Panc1 (cell line): Measurements from ENCODE around the gene PACSIN1. TPM values are rescaled to one million over a fixed set of nuclear protein-coding genes. Genes with fewer than 3 reads are reported as not detected.

Source experiments
- ATAC-seq: fragments of 200-7000 bp; cut with Tn5 transposase; 2 replicates; pipeline ENCODE4 v1.9.1; 2020; ENCODE audit warnings: mild to moderate bottlenecking, moderate library complexity
- BruUV-seq: library from RNA; stranded (reverse); fragments of 400-500 nt; replicated peaks from 2 replicates; lab custom pipeline; 2021; lab: Mats Ljungman, UMichigan
- CTCF ChIA-PET: fragments of 300-600 bp; sonication (Branson Sonifier 250); formaldehyde crosslinking; loops from one replicate; lab custom pipeline; 2022; ENCODE audit warnings: antibody characterized with exemption; lab: Charles Lee
- POLR2A ChIA-PET: fragments of 300-600 bp; sonication (Branson Sonifier 250); formaldehyde crosslinking; loops from one replicate; lab custom pipeline; 2022; ENCODE audit warnings: antibody characterized with exemption; lab: Charles Lee
- DNase-seq: peaks from one replicate; pipeline ENCODE4 v3.0.0-alpha.2; 2010; ENCODE audit warnings: low read depth, low spot score
- H3K27ac ChIP-seq: 2 replicates; pipeline ENCODE4 v1.5.1; 2011; ENCODE audit warnings: mild to moderate bottlenecking, low read length, inconsistent platforms
- H3K27me3 ChIP-seq: fragments of 200-500 bp; sonication (Bioruptor generic); 2 replicates; pipeline ENCODE4 v1.6.0; 2014; ENCODE audit warnings: low read length, inconsistent platforms; ENCODE audit not compliant: control insufficient read depth, insufficient read depth
- H3K36me3 ChIP-seq: fragments of 200-500 bp; sonication (Bioruptor generic); 2 replicates; pipeline ENCODE4 v1.5.1; 2014; ENCODE audit warnings: inconsistent platforms, mild to moderate bottlenecking, low read length, moderate library complexity; ENCODE audit not compliant: control insufficient read depth, insufficient read depth
- H3K4me1 ChIP-seq: 2 replicates; pipeline ENCODE4 v1.5.1; 2011; ENCODE audit warnings: inconsistent platforms, mild to moderate bottlenecking, low read length, moderate library complexity; ENCODE audit not compliant: control insufficient read depth, insufficient read depth
- H3K4me3 ChIP-seq, 2 experiments: 2 replicates each; pipeline ENCODE4 v1.5.1; 2011 to 2012; ENCODE audit warnings: low read depth in 2 of 2, low read length in 2 of 2, mild to moderate bottlenecking in 2 of 2, inconsistent platforms in 1 of 2, moderate library complexity in 1 of 2
- H3K9me3 ChIP-seq: fragments of 200-500 bp; sonication (Bioruptor generic); 2 replicates; pipeline ENCODE4 v1.5.1; 2014; ENCODE audit warnings: low read depth, mild to moderate bottlenecking, inconsistent platforms, low read length, moderate library complexity; ENCODE audit not compliant: control insufficient read depth, insufficient read depth
- CTCF ChIP-seq: fragments of 450-650 bp; IDR thresholded peaks from 2 replicates; pipeline ENCODE4 v1.5.1; 2017; ENCODE audit warnings: mild to moderate bottlenecking
- POLR2AphosphoS5 ChIP-seq: IDR thresholded peaks from 2 replicates; pipeline ENCODE4 v1.6.1; 2012; ENCODE audit warnings: mild to moderate bottlenecking, low read depth, low read length, moderate library complexity
- SIN3A ChIP-seq: IDR thresholded peaks from 2 replicates; pipeline ENCODE4 v1.6.1; 2012; ENCODE audit warnings: low read depth, mild to moderate bottlenecking, low read length, moderate library complexity, borderline replicate concordance; ENCODE audit not compliant: insufficient read depth
- TCF7L2 ChIP-seq: IDR thresholded peaks from 2 replicates; pipeline ENCODE4 v1.6.1; 2011; ENCODE audit warnings: mild to moderate bottlenecking, low read depth, low read length, inconsistent platforms
- in situ Hi-C: cut with HindIII; loops from 2 replicates; pipeline ENCODE4 v1.10.0; 2016; ENCODE audit warnings: low sequenced_read_pairs, low pct_unique_long_range_greater_than_20kb
- intact Hi-C: fragments of 100-400 bp; cut with micrococcal nuclease; formaldehyde crosslinking; loops from one replicate; pipeline ENCODE4 v1.10.0; 2022; ENCODE audit not compliant: unreplicated experiment
- total RNA-seq: library from RNA; stranded (reverse); gene quantifications from one replicate; pipeline ENCODE4 v1.2.1, GENCODE V29; 2021; ENCODE audit not compliant: unreplicated experiment
- TF ChIP-seq, protein P1 (sequence below), 2 experiments: IDR thresholded peaks; 2 replicates each; pipeline ENCODE4 v1.6.1; 2011 to 2012; ENCODE audit warnings: low read depth in 2 of 2, control low read depth in 1 of 2, low read length in 1 of 2, mild to moderate bottlenecking in 1 of 2, moderate library complexity in 1 of 2; ENCODE audit not compliant: insufficient read depth in 1 of 2

PACSIN1 gene
- total RNA-seq, 1 experiment from 2014 or later, result 0.18 TPM

- BruUV-seq, result no TSS peak
- CTCF ChIA-PET, result no interaction called here
- no peak overlapping the region for H3K4me3 ChIP-seq
- TF ChIP-seq POLR2AphosphoS5, result no peak
- TF ChIP-seq TCF7L2, result no peak
- TF ChIP-seq, protein P1, sequence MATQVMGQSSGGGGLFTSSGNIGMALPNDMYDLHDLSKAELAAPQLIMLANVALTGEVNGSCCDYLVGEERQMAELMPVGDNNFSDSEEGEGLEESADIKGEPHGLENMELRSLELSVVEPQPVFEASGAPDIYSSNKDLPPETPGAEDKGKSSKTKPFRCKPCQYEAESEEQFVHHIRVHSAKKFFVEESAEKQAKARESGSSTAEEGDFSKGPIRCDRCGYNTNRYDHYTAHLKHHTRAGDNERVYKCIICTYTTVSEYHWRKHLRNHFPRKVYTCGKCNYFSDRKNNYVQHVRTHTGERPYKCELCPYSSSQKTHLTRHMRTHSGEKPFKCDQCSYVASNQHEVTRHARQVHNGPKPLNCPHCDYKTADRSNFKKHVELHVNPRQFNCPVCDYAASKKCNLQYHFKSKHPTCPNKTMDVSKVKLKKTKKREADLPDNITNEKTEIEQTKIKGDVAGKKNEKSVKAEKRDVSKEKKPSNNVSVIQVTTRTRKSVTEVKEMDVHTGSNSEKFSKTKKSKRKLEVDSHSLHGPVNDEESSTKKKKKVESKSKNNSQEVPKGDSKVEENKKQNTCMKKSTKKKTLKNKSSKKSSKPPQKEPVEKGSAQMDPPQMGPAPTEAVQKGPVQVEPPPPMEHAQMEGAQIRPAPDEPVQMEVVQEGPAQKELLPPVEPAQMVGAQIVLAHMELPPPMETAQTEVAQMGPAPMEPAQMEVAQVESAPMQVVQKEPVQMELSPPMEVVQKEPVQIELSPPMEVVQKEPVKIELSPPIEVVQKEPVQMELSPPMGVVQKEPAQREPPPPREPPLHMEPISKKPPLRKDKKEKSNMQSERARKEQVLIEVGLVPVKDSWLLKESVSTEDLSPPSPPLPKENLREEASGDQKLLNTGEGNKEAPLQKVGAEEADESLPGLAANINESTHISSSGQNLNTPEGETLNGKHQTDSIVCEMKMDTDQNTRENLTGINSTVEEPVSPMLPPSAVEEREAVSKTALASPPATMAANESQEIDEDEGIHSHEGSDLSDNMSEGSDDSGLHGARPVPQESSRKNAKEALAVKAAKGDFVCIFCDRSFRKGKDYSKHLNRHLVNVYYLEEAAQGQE (IDR thresholded peaks at IDR 0.05; ENCODE audit: insufficient read depth in 1 of 2, low read depth in 2 of 2, low read length in 1 of 2), result no peak
- TF ChIP-seq CTCF, result no peak
- no peak for TF ChIP-seq SIN3A
- POLR2A ChIA-PET, result no interaction called here
- intact Hi-C loops (no loop called here), in situ Hi-C loops (no loop called here)
- ATAC-seq, result no peak
- no peaks in the 10 kb centered on the region for H3K4me1 ChIP-seq
- H3K9me3 ChIP-seq, result no peaks in the 10 kb centered on the region
- no peaks in the 10 kb centered on the region for H3K27me3 ChIP-seq
- no peak overlapping the region for H3K27ac ChIP-seq
- no peak for DNase-seq
- no peaks in the 10 kb centered on the region for H3K36me3 ChIP-seq
These were observed 110.5 kb downstream of the PACSIN1 start for GRCh38 chr6:34576286-34576955.

DNA sequence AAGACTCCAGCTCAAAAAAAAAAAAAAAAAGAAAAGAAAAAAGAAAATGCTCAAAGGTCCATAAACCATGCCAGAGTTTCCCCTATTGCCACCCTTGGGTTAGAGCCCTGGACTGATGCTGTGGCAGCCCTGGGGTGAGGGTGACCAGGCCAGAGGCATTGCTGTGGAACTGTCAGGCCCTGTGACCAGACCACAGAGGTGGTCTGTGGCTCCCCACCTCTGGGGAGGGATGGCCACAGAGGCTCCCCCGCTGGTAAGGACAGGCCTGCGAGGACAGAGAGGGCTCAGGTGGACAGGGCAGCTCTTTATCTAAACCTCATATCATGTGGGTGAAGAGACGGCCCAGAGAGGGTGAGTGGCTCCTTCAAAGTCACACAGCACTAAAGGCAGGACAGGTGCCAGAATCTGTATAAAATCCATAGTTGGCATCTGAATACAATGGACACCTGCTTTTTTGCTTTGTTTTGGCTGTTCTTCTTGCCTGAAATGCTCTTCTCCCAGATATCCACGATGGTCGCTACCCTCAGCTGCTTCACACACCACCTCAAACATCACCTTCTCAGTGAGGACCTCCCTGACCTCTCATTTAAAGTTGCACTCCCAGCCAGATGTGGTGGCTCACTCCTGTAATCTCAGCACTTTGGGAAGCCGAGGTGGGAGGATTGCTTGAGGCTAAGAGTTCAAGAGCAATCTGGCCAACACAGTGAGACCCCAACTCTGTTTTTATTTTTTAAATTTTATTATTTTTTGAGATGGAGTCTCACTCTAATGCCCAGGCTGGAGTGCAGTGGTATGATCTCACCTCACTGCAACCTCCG lies 112.8 kb downstream of the PACSIN1 start:
- no peaks in the 10 kb centered on the region for H3K36me3 ChIP-seq
- ChIA-PET POLR2A (interaction anchor here (0.6 kb wide), 1 partner anchor 85 kb away, joined by 6 read pairs; no protein-coding TSS in a partner anchor), CTCF (interaction anchor here (0.5 to 0.7 kb wide), 3 partner anchors 23 to 118 kb away, joined by 3 to 8 read pairs (median 3); partner anchors contain the start of gene SPDEF)
- intact Hi-C loops, result no loop called here
- DNase-seq, result no peak
- in situ Hi-C loops, result no loop called here
- H3K4me3 ChIP-seq, result no peak overlapping the region
- no peaks in the 10 kb centered on the region for H3K9me3 ChIP-seq
- H3K4me1 ChIP-seq, result no peaks in the 10 kb centered on the region
- no peak for TF ChIP-seq SIN3A
- TF ChIP-seq CTCF, result no peak
- TF ChIP-seq, protein P1 (IDR thresholded peaks at IDR 0.05; ENCODE audit: insufficient read depth in 1 of 2, low read depth in 2 of 2, low read length in 1 of 2), result no peak
- TF ChIP-seq POLR2AphosphoS5, result no peak
- no peak for TF ChIP-seq TCF7L2
- H3K27me3 ChIP-seq, result no peaks in the 10 kb centered on the region
- no TSS peak for BruUV-seq
- H3K27ac ChIP-seq, result no peak overlapping the region
- no peak for ATAC-seq
